Measurements from ENCODE around the gene HRH2.
"Not testable (repeated sequence)": the region's sequence is repeated elsewhere in the genome, so short reads cannot be mapped to it uniquely, and the experiment has no call there.

HRH2 gene

DNA sequence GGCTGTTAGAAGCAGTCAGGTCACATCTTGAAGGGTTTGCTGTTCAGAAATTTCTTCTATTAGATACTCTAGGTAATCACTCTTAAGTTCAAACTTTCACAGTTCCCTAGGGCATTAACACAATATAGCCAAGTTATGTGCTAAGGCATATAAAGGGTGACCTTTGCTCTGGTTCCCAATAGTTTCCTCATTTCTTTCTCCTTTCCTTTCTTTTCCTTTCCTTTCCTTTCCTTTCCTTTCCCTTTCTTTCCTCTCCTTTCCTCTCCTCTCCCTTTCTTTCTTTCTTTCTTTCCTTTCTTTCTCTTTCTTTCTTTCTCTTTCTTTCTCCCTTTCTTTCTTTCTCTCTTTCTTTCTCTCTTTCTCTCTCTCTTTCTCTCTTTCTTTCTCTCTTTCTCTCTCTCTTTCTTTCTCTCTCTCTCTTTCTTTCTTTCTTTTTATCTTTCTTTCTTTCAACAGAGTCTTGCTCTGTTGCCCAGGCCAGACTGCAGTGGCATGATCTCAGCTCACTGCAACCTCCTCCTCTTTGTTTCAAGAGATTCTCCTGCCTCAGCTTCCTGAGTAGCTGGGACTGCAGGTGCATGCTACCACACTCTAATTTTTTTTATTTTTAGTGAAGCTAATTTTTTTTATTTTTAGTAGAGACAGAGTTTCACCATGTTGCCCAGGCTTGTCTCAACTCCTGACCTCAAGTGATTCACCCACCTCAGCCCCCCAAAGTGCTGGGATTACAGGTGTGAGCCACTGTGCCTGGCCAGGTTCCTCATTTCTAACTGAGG, 7.3 kb upstream of the HRH2 start:
- DNase-seq, result not testable (repeated sequence)

DNA sequence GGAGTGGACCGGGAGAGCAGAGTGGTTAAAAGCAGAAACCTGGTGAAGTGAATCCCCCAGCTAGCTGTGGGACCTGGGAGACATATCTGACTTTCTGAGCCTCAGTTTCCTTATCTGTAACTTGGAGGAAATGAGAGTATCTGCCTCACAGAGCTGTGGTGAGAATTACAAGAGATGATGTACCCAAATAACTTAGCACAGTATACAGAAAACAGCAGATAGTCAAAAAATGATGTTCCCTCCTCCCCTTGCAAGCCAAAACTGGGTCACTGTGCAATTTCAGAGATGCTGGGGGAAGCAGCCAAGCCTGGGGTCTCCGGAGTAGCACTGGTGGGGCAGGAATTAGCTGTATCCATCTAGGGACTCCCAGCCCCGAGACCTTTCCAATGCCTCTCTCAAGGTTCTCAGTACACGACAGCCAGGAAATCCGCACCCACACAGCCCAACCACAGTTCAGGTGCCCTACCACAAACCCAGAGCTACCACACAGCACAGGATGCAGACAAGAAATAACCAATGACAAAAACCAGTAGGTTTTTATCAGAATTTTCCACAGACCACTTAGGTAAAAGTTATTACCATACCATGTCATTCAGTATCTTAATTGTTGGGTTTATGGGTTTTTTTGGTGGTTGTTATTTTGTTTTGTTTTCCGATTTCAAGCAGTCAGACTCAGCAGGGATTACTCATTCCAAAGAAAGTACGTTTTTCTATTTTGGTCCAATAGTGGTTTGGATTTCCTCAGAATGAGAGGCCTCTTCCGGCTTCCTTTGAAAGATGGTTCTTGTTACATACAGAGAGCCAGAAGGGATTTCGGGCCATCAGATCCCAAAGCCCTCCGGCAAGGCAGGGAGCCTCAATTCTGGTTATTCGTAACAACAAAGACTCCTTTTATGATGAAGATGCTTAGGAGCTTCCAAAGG, 4.9 kb upstream of the HRH2 start:
- no peak for DNase-seq

DNA sequence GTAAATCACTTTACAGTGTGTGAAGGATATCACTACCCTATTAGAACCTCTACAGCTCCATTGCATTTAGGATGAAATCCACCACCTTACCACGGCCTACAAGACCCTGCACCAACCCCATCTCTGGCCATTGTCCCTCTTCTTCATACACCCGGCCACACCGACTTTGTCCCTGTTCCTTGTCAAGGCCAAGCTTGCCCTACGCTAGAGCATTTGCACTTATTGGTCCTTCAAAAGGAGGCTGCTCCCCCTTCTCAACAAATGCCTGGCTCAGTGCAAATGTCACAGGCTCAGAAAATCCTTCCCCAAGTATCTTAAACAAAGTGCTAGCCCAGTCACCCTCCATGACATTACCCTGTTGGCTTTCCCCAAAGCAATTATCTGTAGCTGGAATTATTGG, 4.1 kb upstream of the HRH2 start:
- DNase-seq, result no peak

DNA sequence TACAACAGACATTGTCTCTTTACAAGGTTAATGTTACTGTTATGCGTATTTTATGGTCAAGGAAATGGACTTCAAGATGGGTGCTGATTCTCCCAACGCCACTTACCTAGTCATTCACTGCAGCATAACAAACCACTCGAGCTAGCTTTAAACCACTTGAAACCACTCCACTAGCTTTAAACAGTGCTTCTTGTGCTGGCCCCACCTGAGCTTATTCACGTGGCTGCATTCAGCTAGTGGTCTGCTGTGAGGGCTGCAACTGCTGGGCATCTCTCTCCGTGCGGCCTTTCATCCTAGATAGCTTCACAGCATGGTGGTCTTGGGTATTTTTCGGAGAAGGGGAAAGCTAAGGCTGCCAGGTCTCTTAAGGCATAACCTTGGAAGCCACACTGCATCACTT, 3.5 kb upstream of the HRH2 start:
- DNase-seq, result no peak

DNA sequence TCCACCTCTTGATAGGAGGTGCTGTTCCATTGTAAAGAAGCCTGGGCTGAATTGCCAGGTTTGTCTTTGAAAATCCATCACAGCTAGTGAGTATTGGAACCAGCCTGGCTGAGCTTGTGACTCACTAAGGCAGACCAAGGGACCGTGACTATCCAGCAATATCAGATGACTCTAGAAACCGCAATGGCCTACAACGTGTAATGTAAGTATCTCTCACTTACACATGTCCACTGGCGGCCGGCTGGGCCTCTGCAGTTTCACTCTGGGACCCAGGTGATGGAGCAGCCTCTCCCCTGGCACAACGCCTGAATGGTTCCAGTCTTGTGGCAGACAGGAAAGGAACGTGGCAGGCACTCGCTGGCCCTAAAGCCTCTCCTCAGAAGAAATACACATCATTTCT, 3.1 kb upstream of the HRH2 start:
- DNase-seq, result no peak

DNA sequence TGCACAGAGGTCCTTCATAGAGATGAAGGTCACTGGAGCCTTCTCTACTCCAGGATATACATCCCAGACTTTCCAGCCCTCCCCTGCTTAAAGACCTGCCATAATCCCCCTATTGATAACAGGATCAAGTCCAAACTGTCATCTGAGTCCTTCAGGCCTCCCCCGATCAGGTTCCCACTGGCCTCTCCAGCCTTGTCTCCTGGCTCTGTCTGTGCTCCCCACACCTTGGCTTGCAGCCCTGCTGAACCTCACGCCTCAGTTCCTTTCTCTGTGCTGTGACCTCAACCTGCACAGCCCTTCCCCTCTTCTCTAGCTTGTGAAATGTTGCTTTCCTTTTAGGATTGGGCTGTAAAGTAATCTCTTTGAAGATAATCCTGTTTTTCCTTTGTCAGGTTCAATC, 2.5 kb upstream of the HRH2 start:
- DNase-seq, result no peak

DNA sequence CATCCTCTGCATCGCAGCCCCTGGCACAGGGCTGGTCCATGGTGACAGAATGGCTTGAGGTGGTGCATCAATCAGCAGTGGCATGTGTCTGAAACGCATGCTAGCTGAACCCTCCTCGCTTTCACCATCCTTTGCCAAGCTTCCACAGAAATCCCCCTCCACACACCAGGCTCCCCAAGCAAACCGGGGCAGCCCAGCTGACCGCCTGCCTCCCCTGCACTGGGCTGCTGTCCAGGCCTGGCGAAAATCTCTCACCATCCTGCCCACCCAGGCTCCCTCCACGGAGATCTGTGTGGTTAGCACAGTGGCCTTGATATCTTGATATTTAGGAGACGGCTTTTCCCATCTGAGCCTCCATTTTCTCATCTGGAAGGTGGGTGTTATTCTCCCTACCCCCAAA, 905 bp upstream of the HRH2 start:
- DNase-seq, result no peak

DNA sequence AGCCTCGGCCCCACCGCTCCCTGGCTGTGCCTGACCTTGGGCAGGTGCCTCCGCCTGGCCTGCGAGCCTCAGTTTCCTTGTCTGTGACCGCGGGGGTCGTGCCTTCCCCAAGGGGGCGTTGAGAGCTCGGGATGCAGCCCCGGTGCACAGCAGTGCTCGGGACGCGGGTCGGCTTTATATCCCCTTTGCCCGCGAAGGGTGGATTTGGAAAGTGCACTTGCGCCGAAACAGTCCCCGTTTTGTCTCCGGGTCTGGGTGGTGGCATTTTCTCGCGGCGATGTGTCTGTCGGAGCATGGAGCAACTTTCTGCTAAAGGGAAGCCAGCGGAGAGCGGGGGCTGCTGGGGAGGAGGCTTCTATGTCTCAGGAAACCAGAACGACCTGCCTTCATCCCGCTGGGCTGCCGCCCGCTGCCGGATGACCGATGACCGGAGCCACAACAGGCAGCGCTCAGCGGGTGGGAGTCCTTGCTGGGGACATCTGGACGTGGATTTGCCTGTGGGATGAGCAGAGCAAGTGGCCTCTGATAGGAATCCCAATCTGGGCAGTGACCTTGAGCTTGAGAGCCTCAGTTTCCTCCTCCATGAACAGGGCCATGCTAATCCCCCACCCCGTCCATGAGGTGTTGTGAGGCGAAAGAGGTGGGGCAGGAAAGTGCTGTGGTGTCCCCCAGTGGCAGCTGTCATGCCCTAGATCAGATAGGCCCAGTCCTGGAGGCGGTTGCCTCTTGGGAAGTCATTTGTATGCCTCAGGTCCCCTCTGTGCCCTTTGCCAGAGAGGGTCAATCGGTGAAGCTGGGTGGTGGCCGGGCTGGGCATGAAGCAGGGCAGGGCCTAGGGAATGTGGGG, 651 bp downstream of the HRH2 start:
- DNase-seq, result no peak

DNA sequence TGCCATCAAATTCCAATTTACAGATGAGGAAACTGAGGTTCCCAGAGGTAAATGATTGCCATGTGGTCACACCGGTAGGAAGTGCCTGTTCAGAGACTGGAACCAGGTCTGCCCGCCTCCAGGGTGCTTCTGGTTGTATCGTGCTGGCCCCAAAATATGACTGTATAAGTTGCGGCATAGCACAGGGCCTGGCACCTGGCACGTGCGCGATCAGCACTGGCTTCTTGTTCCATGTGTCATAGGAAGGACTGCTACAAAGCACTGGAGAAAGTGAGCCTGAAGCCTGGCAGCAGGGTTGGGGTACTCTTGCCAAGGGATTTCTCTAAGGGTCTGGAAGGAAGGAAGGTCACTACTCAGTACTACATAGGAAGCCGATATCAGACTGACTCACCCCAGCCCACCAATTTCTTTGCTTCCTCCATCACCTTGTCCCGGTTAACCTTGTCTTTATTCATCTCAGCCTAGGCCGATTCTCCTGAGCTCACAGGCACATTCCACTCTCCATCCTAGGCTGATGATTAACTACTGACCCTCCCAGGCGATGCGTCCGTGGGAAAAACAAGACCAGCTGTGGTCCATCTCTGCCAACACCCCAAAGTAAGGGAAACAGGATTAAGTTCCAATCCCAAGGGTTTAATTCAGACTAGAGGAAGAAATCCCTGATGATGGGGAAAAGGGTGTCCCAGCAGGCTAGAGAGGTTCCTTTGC, 1.8 kb downstream of the HRH2 start:
- no peak for DNase-seq

DNA sequence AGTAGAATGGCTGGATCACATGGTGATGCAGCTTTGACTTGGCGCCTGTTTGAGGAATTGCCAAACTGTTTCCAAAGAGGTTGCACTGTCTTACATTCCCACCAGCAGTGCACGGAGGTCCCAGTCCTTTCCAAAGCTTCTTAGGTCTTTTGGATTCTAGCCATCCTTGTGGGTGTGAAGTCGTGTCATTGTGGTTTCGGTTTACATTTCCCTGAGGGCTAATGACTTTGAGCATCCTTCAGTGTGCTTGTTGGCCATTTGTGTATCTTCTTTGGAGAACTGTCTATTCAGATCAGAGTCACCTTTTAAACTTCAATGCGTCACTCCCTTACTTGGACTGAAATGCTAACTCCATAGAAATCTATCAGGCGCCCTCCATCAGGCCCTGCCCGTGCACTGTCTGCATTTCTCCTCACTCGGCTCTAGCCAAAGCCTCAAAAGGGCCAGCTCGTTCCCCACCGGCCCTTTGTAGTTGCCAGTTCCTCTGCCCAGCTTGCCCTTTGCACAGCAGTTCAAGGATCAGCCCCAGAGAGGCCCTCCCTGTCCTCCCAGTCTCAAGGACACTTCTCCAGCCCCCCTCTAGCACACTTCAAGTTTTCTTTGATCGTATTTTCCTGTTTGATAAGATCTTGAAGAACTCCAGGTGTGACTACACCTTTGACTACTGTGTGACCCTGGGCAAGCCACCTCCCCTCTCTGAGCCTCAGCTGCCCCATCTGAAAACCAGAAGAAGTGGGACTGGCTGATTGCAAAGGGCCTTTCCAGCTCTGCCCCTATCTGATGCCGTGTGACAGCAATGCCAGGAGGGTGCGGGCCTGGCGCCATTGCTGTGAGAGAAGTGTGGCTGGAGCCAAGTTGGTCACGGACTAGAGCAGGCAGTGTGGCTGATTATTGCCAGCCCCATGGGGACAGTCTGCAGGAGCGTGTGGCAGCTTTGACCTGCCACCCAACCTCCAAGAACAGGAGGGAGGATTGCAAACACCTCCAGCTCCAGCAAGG, 5.6 kb downstream of the HRH2 start:
- no peak for DNase-seq

DNA sequence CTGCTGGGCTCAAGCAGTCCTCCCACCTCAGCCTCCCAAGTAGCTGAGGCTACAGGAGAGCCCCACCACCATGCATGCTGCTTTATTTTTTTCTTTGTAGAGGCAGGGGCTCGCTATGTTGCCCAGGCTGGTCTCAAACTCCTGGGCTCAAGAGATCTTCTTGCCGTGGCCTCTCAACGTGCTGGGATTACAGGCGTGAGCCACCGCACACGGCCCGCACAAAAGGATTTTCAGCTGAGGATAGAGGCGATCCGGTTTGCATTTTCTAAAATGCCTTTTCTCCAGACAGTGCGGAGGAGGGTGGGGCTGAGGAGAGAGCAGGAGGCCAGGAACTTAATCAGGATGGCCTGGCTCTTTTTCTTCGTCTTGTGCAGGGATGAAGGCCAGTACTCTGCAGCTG, 6.9 kb downstream of the HRH2 start:
- no peak for DNase-seq

DNA sequence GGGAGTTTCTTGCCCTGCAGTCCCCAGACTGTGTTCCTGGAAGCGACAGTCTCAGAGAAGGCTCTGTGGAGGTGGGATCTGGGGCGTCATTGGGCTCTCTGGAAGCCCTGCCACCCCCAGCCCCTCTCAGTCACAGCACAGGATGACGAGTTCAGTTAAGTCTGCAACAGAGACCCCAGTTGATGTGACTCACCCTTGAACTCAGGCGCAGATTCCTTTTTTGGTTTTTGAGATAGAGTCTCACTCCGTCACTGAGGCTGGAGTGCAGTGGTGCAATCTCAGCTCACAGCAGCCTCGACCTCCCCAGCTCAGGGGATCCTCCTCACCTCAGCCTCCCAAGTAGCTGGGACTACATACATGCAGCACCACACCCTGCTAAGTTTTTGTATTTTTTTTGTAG, 8.3 kb downstream of the HRH2 start:
- DNase-seq, result no peak

DNA sequence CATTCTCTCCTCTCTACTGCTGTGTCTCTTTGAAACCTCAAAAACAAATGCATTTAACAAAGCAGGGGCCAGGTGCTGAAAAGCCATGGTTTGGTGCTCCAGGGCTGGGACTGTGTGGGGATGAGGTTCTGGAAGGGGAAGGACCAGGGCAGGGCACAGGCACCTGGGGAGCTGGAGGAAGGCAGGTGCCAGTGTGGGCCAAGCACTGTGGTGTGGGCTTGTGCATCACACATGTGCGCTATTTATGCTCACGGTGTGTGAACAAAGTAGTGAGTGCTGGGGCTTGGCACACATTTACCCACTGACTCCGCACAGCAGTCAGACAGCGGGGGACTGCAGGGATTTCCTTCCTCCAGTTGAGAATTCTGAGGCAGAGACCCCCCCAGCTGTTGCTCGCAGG, 10.1 kb downstream of the HRH2 start:
- no peak for DNase-seq

DNA sequence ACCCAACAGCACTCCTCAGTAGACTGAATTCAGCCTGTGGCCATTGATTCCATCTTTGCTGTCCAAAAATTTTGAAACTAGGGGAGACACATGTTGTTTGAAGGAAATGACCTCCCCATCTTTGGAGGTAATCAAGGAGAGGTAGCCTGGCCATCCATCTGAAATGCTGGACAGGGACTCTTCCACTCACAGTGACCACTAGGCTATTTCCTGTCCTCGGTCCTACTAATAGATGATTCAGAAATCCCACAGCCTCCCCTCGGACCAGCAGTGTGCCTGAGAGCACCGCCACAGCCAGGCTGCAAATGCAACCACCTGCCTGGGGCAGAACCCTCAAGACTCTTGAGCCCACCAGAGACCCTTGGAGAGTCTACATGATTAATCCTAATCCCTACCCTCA, 12.5 kb downstream of the HRH2 start:
- DNase-seq, result no peak

DNA sequence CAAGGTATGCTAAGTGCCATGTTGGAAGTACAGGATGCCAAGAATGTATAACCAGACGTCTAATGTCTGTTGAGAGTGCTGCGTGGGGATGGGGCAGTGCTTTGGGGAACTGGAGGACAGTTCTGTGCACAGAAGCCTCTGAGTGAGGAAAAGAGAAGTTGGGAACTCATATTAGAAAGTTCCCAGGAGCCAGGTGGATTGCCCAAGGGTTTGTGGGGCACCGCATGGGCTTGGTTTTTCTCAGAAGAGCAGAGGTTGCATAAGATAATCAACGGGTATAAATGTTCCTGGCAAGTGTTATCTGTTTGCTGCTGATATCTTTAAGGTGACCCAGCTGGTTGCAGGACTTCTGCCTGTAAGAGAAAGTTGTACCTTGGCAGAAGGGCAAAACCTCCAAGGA, 13.1 kb downstream of the HRH2 start:
- DNase-seq, result peak; percentile 60

DNA sequence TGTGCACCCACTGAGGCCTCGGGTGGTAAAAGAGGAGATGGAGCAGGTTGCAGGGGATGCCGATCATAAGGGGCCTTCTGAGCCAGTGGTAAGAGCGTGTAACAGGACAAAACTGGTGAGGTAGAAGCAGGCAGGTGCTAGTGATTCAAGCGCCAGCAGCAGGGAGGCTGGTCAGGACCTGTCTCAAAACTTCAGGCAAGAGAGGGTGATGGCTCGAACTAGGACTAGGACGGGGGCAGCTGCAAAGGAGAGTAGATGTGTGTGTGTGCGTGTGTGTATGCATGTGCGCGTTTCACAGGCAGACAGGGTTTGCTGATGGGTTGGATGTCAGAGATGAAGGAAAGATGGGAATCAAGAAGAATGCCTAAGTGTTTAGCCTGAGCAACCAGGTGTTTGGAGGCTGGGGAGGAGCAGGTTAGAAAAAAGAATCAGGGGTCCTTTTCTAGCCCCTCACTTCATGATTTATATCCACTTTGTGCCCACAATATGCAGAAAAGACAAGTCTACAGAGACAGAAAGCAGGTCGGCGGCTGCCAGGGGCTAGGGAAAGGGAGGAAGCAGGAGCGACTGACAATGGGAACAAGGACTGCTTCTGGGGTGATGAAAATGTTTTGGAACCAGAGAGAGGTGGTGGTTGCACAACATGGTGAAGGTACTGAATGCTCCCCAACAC, 15.2 kb downstream of the HRH2 start:
- DNase-seq, result no peak

DNA sequence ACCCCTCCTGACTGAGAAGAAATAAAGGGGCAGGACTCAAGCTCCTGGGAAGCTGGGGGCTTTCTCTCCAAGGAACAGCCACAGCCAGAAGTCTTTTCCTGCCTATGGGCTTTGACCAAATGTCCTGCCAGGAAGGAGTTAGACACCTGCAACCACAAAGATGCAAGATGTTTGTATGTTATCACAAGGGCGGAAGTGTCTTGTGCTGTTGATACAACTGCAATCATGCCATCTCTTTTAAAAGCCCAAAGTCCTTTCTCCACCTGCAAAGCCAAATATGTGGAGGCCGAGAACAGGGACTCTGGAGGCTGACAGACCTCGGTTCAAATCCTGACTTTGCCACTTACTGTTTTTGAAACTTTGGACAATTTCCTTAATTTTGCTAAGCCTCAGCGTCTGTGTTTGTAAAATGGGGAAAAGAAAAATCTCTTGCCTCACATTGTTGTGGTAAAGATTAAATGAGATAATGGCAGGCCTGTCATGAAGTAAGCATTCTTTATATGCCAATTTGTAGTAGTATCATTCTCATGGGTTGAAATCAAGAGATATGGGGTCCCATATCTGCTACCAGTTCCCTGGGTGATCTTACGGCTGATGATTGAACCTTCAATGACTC, 17.0 kb downstream of the HRH2 start:
- DNase-seq, result no peak

DNA sequence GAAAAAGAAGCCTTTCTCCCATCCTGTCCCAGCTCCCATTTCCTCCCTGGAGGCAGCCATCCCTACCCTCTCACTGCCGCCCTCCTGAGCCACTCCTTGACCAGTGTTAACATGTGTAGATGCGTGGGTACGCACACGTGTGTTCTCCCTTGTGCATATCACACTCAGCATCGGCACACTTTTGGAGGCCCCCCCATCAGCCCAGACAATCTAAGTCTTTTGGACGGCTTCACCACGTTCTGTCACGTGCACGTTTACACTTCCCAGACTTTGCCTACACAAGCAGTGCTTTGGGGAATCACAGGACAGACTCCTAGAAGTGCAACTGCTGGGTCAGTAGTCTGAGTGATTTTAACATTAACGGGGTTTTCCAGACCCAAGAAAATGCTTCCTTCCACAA, 18.0 kb downstream of the HRH2 start:
- no peak for DNase-seq

DNA sequence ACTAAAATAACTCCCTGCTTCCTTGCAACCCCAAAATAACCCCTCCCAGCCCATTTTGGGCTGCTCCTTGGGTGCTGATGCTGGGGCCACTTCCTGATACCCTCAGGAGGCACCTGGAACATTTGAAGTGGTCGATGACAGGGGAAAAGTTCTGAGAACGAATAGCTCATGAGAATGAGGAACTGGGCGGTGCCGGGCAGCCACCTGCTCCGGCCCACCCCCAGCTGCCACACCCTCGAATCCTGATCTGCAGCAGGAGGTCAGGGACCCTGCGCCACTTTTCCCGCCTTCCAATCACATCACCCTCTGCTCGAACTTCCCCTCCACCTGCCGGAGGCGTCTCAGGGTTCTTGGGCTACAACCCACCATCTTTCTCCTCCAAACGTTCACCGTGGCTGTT, 19.7 kb downstream of the HRH2 start:
- no peak for DNase-seq

DNA sequence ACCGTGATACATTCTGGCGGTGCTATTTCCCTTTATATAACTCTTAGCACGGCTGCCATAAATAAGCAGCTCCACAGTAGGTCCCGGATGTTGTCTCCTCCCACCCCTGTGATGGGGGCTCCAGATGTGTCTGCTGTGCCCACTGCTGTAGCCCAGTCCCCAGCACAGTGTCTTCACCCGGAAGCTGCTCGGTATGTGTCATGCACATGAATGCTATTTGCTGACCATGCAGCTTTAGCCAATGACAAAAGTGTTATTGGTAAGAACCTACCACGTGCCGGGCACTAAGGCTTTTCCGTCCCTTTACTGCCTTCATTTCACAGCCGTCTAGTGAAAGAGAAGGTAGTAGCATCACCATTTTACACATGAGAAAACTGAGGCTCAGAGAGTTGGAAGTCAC, 20.2 kb downstream of the HRH2 start:
- DNase-seq, result no peak

Measured in hematopoietic multipotent progenitor cell treated with erythropoietin and hydrocortisone succinate and interleukin-3 and kit ligand, for 8 days (in vitro differentiated cells).